GM23248 (cell line): ENCODE data around the gene SH2D1B. TPM values are rescaled to one million over a fixed set of nuclear protein-coding genes. Genes with fewer than 3 reads are reported as not detected.
"Not testable (repeated sequence)": the region's sequence is repeated elsewhere in the genome, so short reads cannot be mapped to it uniquely, and the experiment has no call there.

ENCODE experiments used
- DNase-seq: peaks from one replicate; pipeline ENCODE4 v3.0.0-alpha.2; 2015
- H2AFZ ChIP-seq: fragments of 200-600 bp; sonication (generic); 2 replicates; pipeline ENCODE4 v1.6.1; 2016; ENCODE audit warnings: antibody characterized with exemption
- H3F3A ChIP-seq: fragments of 200-600 bp; sonication (generic); 2 replicates; pipeline ENCODE4 v1.6.1; 2016; ENCODE audit warnings: mild to moderate bottlenecking, antibody characterized with exemption, mixed run types; ENCODE audit not compliant: insufficient read depth
- H3K27ac ChIP-seq: fragments of 200-600 bp; sonication (generic); 2 replicates; pipeline ENCODE4 v1.5.1; 2016; ENCODE audit warnings: mild to moderate bottlenecking
- H3K27me3 ChIP-seq: fragments of 200-600 bp; sonication (generic); replicated peaks from 2 replicates; pipeline ENCODE4 v1.6.1; 2016; ENCODE audit warnings: mild to moderate bottlenecking; ENCODE audit not compliant: insufficient read depth
- H3K36me3 ChIP-seq: fragments of 200-600 bp; sonication (generic); 2 replicates; pipeline ENCODE4 v1.6.1; 2016; ENCODE audit warnings: low read depth, mild to moderate bottlenecking
- H3K4me1 ChIP-seq: fragments of 200-600 bp; sonication (generic); 2 replicates; pipeline ENCODE4 v1.6.1; 2016; ENCODE audit warnings: mild to moderate bottlenecking; ENCODE audit not compliant: insufficient read depth
- H3K4me2 ChIP-seq: fragments of 200-600 bp; sonication (generic); one replicate; pipeline ENCODE4 v1.6.1; 2016; ENCODE audit warnings: mild to moderate bottlenecking; ENCODE audit not compliant: unreplicated experiment
- H3K4me3 ChIP-seq: fragments of 200-600 bp; sonication (generic); 2 replicates; pipeline ENCODE4 v1.5.1; 2016; ENCODE audit warnings: mild to moderate bottlenecking
- H3K79me2 ChIP-seq: fragments of 200-600 bp; sonication (generic); 2 replicates; pipeline ENCODE4 v1.6.1; 2016; ENCODE audit warnings: mild to moderate bottlenecking; ENCODE audit not compliant: insufficient read depth
- H3K9ac ChIP-seq: fragments of 200-600 bp; sonication (generic); 2 replicates; pipeline ENCODE4 v1.6.1; 2016; ENCODE audit warnings: mild to moderate bottlenecking
- H3K9me2 ChIP-seq: fragments of 200-600 bp; sonication (generic); 2 replicates; pipeline ENCODE4 v1.6.1; 2016; ENCODE audit warnings: mixed run types, mild to moderate bottlenecking, moderate library complexity; ENCODE audit not compliant: insufficient read depth
- H3K9me3 ChIP-seq: fragments of 200-600 bp; sonication (generic); one replicate; pipeline ENCODE4 v1.6.1; 2017; ENCODE audit warnings: low read depth
- H4K20me1 ChIP-seq: fragments of 200-600 bp; sonication (generic); 2 replicates; pipeline ENCODE4 v1.6.0; 2016; ENCODE audit not compliant: insufficient read depth
- EZH2 ChIP-seq: fragments of 200-600 bp; sonication (generic); IDR thresholded peaks from 2 replicates; pipeline ENCODE4 v1.6.1; 2018; ENCODE audit warnings: antibody characterized with exemption, mild to moderate bottlenecking; ENCODE audit not compliant: insufficient read depth, poor library complexity, severe bottlenecking
- EZH2phosphoT487 ChIP-seq: fragments of 200-600 bp; sonication (generic); IDR thresholded peaks from 2 replicates; pipeline ENCODE4 v1.6.1; 2018; ENCODE audit warnings: antibody characterized with exemption, moderate library complexity, mild to moderate bottlenecking, low read depth; ENCODE audit not compliant: insufficient read depth
- WGBS, 2 experiments: methylation state at CpG; one replicate each; pipeline ENCODE4 v1.1.6; 2015 to 2017; ENCODE audit warnings: low lambda C conversion rate in 2 of 2, low coverage in 1 of 2; ENCODE audit errors: missing lambda C conversion rate in 2 of 2; 5-methylcytosine and 5-hydroxymethylcytosine counted together
- in situ Hi-C: fragments of 300-500 bp; cut with MboI; formaldehyde crosslinking; loops from 2 replicates; pipeline ENCODE4 v1.15.0; 2020
- polyA plus RNA-seq: library from polyadenylated mRNA; unstranded; fragments of >200 nt; fragmentation: Nextera tagmentation; extraction: Ambion mirVana; gene quantifications from 2 replicates; pipeline ENCODE4 v1.2.1, GENCODE V29; 2016
- total RNA-seq: library from RNA; depleted of rRNA; stranded (reverse); fragments of >200 nt; shearing (Covaris generic); gene quantifications from 2 replicates; pipeline ENCODE4 v1.2.3, GENCODE V29; 2014

Gene SH2D1B
- total and polyA plus RNA-seq, 2 experiments from 2014 or later: not detected

DNA sequence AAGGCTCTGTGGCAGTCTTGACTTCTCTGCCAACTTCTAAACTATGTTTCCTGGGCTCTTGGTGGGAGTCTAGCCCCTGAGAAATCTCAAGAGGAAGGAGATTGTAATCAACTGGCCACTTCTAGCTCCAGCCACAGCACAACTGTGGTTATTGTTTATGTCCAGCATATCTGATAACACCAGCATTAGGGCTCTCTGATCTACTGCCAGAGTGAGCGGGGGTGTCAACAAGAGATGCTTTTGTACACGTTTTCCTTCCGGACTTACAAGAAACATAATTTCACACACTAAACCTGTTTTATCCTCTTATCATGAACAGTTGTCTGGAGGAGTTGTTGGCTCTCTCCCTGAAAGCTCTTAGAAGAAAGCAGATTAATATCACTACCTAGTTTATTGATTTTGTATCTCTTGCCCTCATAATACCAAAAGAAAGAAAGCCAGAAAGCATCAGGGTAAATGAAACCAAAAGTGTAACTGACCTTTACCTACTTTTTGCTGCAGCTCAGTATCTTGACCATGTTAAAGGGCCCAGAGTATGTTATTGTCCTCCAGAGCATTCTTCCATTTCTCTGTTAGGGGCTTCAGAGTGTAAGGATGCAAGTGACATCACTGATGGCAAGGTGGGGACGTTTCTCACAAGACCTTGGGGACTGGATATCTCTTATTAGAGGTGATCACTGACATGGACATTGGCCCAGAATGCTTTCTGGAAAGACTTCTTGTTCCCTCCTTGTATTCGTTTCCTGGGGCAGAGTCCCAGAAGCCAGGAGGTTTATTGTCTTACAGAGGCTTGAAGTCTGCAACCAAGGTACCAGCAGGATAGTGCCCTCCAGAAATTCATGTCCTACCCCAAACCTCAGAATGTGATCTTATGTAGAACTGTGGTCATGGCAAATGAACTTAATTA, 9.6 kb upstream of the SH2D1B start:
- Histone ChIP-seq H3K4me1 (no peaks in the 10 kb centered on the region), H3K27ac (no peak overlapping the region), H3K4me2 (no peak overlapping the region), H4K20me1 (no peaks in the 10 kb centered on the region), H3K27me3 (no peaks in the 10 kb centered on the region), H3F3A (no peaks in the 10 kb centered on the region), H3K9ac (no peak overlapping the region), H2AFZ (no peak overlapping the region), H3K4me3 (no peak overlapping the region), H3K9me3 (no peaks in the 10 kb centered on the region), H3K36me3 (no peaks in the 10 kb centered on the region), H3K79me2 (no peaks in the 10 kb centered on the region), H3K9me2 (no peaks in the 10 kb centered on the region)
- in situ Hi-C loops: no loop called here
- no peak for DNase-seq
- TF ChIP-seq EZH2 (no peak), EZH2phosphoT487 (no peak)
- WGBS, 2 experiments: 42% methylated on average over 5 of the region's 5 CpGs

DNA sequence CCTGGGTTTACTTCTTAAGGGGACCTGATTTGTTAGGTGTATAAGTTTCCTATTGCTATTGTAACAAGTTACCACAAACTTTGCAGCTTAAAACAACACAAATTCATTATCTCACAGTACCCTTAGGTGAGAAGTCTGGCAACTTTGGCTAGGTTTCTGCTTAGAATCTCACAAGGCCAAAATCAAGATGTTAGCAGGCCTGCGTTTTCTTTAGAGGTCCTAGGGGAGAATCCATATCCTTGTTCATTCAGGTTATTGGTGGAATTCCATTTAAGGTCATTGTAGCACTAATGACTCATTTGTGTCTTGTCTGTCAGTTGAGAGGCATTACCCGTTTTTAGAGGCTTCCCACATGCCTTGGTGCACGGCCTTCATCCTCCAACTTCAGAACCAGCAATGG, 8.2 kb upstream of the SH2D1B start:
- TF ChIP-seq EZH2phosphoT487 (no peak), EZH2 (no peak)
- H3K27ac ChIP-seq: no peak overlapping the region
- H3K9me3 ChIP-seq: no peaks in the 10 kb centered on the region
- no peak overlapping the region for H3K4me2 ChIP-seq
- no peaks in the 10 kb centered on the region for H3K79me2 ChIP-seq
- no peak overlapping the region for H3K9ac ChIP-seq
- no peaks in the 10 kb centered on the region for H3F3A ChIP-seq
- H3K36me3 ChIP-seq: no peaks in the 10 kb centered on the region
- WGBS, 2 experiments: 46 to 58% methylated on average over 3 of the region's 3 CpGs
- H3K4me3 ChIP-seq: no peak overlapping the region
- H2AFZ ChIP-seq: no peak overlapping the region
- no peak for DNase-seq
- in situ Hi-C loops: no loop called here
- H3K9me2 ChIP-seq: no peaks in the 10 kb centered on the region
- H4K20me1 ChIP-seq: no peaks in the 10 kb centered on the region
- H3K4me1 ChIP-seq: no peaks in the 10 kb centered on the region
- H3K27me3 ChIP-seq: no peaks in the 10 kb centered on the region

- H3F3A ChIP-seq, H3K9me2 ChIP-seq, H3K4me1 ChIP-seq, in situ Hi-C loops, DNase-seq, H2AFZ ChIP-seq, H3K9ac ChIP-seq, H3K4me2 ChIP-seq, H4K20me1 ChIP-seq, H3K27me3 ChIP-seq, H3K79me2 ChIP-seq, H3K4me3 ChIP-seq, H3K36me3 ChIP-seq, H3K9me3 ChIP-seq, H3K27ac ChIP-seq: not testable (repeated sequence)
- 67 to 70% methylated on average over 9 of the region's 9 CpGs for WGBS, 2 experiments
Observed at GRCh38 chr1:162419450-162419931, 7.6 kb upstream of the SH2D1B start.

- H3F3A ChIP-seq, H3K79me2 ChIP-seq, H3K27ac ChIP-seq, H3K36me3 ChIP-seq, H3K27me3 ChIP-seq, DNase-seq, H3K4me1 ChIP-seq, H3K9me3 ChIP-seq, H2AFZ ChIP-seq, in situ Hi-C loops, H3K9me2 ChIP-seq, H4K20me1 ChIP-seq, H3K4me3 ChIP-seq, H3K9ac ChIP-seq, H3K4me2 ChIP-seq: not testable (repeated sequence)
- WGBS, 2 experiments: 68 to 70% methylated on average over 7 of the region's 7 CpGs
Observed at GRCh38 chr1:162418584-162418983, 6.6 kb upstream of the SH2D1B start.

DNA sequence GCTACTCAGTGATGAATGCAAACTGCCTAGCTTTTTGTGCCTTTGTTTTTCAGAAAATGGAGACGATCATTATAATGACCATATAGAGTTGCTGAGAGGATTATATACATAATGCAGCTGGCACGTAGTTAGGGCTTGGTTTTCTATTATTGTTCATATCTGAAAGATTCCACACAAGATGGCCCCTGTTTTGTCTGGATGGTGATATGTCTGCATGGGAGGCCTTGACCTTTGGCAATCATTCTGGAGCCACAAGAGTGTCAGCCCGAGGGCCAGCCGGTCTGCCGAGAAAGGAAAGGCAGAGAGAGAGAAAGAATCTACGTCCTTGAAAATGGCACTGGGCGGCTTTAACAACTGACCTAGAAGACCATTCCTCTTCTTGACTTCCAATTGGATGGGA, 5.7 kb upstream of the SH2D1B start:
- H4K20me1 ChIP-seq: no peaks in the 10 kb centered on the region
- H2AFZ ChIP-seq: no peak overlapping the region
- H3K36me3 ChIP-seq: no peaks in the 10 kb centered on the region
- in situ Hi-C loops: no loop called here
- TF ChIP-seq EZH2phosphoT487 (no peak), EZH2 (no peak)
- no peaks in the 10 kb centered on the region for H3K27me3 ChIP-seq
- no peaks in the 10 kb centered on the region for H3F3A ChIP-seq
- DNase-seq: no peak
- H3K27ac ChIP-seq: no peak overlapping the region
- H3K4me1 ChIP-seq: no peaks in the 10 kb centered on the region
- H3K4me2 ChIP-seq: no peak overlapping the region
- H3K4me3 ChIP-seq: no peak overlapping the region
- no peaks in the 10 kb centered on the region for H3K9me3 ChIP-seq
- H3K9ac ChIP-seq: no peak overlapping the region
- no peaks in the 10 kb centered on the region for H3K9me2 ChIP-seq
- 82 to 88% methylated on average over 7 of the region's 7 CpGs for WGBS, 2 experiments
- H3K79me2 ChIP-seq: no peaks in the 10 kb centered on the region
